Stimulated activated CD4-positive, alpha-beta T cell treated with anti-CD3 and anti-CD28 coated beads, Interleukin-15, amount 100 ng/mL, for 48 hours (primary cell): Measurements from ENCODE around the gene AFF3.
"Not testable (repeated sequence)": the region's sequence is repeated elsewhere in the genome, so short reads cannot be mapped to it uniquely, and the experiment has no call there.

ENCODE experiments used
- DNase-seq, 2 donors: peaks; one replicate each; pipeline ENCODE4 v3.0.0-alpha.2; 2020; ENCODE audit warnings: low read depth in 2 of 2

The AFF3 gene

GRCh38 chr2:100142393-100142792 lies at the start of gene AFF3:
AFF3 (minus strand) TSS chr2:100142590; CDS start chr2:100104454, 38,136 bp downstream.
- peak; percentile 52 to 55 for DNase-seq

GRCh38 chr2:100189387-100189786 lies 47.0 kb upstream of the AFF3 start:
- no peak for DNase-seq

- DNase-seq = no peak
Observed at GRCh38 chr2:100188326-100188725, 45.9 kb upstream of the AFF3 start.

GRCh38 chr2:100186126-100186525 lies 43.7 kb upstream of the AFF3 start:
- no peak for DNase-seq

GRCh38 chr2:100185516-100185915 lies 43.1 kb upstream of the AFF3 start:
- DNase-seq = no peak

GRCh38 chr2:100185105-100185504 lies 42.7 kb upstream of the AFF3 start:
- DNase-seq = no peak

- no peak for DNase-seq
Observed at GRCh38 chr2:100184055-100184737, 41.8 kb upstream of the AFF3 start.

- DNase-seq = no peak
Observed at GRCh38 chr2:100182494-100183361, 40.3 kb upstream of the AFF3 start.

GRCh38 chr2:100180503-100180902 lies 38.1 kb upstream of the AFF3 start:
- no peak for DNase-seq

GRCh38 chr2:100179806-100180205 lies 37.4 kb upstream of the AFF3 start:
- DNase-seq = no peak

- DNase-seq = no peak
Observed at GRCh38 chr2:100178864-100179263, 36.5 kb upstream of the AFF3 start.

- DNase-seq = peak in 1 of 2 donors; percentile 26
Observed at GRCh38 chr2:100178085-100178788, 35.8 kb upstream of the AFF3 start.

GRCh38 chr2:100176925-100177324 lies 34.5 kb upstream of the AFF3 start:
- no peak for DNase-seq

- no peak for DNase-seq
Observed at GRCh38 chr2:100174026-100174431, 31.6 kb upstream of the AFF3 start.

- DNase-seq = no peak
Observed at GRCh38 chr2:100166701-100167100, 24.3 kb upstream of the AFF3 start.

GRCh38 chr2:100163605-100164004 lies 21.2 kb upstream of the AFF3 start:
- no peak for DNase-seq

- DNase-seq = no peak
Observed at GRCh38 chr2:100161945-100162620, 19.7 kb upstream of the AFF3 start.

- DNase-seq = no peak
Observed at GRCh38 chr2:100160396-100160795, 18.0 kb upstream of the AFF3 start.

GRCh38 chr2:100151832-100152231 lies 9.4 kb upstream of the AFF3 start:
- DNase-seq = not testable (repeated sequence)

GRCh38 chr2:100151310-100151709 lies 8.9 kb upstream of the AFF3 start:
- DNase-seq = no peak

GRCh38 chr2:100148883-100149282 lies 6.5 kb upstream of the AFF3 start:
- no peak for DNase-seq

- DNase-seq = no peak
Observed at GRCh38 chr2:100146657-100146960, 4.2 kb upstream of the AFF3 start.
